ENCODE measurements around the gene NXF3.
"Not testable (repeated sequence)": the region's sequence is repeated elsewhere in the genome, so short reads cannot be mapped to it uniquely, and the experiment has no call there.

NXF3 gene, protein sequence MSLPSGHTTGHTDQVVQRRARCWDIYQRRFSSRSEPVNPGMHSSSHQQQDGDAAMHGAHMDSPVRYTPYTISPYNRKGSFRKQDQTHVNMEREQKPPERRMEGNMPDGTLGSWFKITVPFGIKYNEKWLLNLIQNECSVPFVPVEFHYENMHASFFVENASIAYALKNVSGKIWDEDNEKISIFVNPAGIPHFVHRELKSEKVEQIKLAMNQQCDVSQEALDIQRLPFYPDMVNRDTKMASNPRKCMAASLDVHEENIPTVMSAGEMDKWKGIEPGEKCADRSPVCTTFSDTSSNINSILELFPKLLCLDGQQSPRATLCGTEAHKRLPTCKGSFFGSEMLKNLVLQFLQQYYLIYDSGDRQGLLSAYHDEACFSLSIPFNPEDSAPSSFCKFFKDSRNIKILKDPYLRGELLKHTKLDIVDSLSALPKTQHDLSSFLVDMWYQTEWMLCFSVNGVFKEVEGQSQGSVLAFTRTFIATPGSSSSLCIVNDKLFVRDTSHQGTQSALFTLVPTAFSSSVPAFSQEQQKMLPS

GRCh38 chrX:103092942-103093341, at the start of gene NXF3:
NXF3 (minus strand) TSS chrX:103093143; CDS start chrX:103093023, 120 bp downstream.
- DNase-seq (ENCODE audit: low spot score): no peak

DNA sequence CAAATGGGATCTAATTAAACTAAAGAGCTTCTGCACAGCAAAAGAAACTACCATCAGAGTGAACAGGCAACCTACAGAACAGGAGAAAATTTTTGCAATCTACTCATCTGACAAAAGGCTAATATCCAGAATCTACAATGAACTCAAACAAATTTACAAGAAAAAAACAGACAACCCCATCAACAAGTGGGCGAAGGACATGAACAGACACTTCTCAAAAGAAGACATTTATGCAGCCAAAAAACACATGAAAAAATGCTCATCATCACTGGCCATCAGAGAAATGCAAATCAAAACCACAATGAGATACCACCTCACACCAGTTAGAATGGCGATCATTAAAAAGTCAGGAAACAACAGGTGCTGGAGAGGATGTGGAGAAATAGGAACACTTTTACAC, 43.6 kb upstream of the NXF3 start:
- not testable (repeated sequence) for DNase-seq (ENCODE audit: low spot score)

GRCh38 chrX:103124284-103124683, 31.3 kb upstream of the NXF3 start:
- DNase-seq (ENCODE audit: low spot score): no peak

GRCh38 chrX:103120748-103121147, 27.8 kb upstream of the NXF3 start:
- no peak for DNase-seq (ENCODE audit: low spot score)

GRCh38 chrX:103116970-103117369, 24.0 kb upstream of the NXF3 start:
- not testable (repeated sequence) for DNase-seq (ENCODE audit: low spot score)

- DNase-seq (ENCODE audit: low spot score): not testable (repeated sequence)
Measured at GRCh38 chrX:103109497-103109896, 16.6 kb upstream of the NXF3 start.

DNA sequence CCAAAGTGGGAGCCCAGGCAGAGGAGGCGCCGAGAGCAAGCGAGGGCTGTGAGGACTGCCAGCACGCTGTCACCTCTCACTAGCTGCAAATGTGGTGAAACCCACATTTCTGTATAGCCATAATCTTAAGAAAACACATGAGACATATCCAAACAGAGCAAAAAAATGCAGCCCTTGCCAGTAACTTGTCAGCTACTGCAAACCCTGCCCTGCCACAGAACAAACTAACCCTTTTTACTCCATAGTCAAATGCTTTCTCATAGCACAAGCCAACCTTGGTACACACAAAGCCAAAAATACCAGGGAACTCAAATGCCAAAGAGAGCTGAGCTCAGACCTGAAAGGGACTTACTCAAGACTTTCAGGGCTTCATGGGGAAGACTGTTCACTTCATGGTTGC, 14.9 kb upstream of the NXF3 start:
- no peak for DNase-seq (ENCODE audit: low spot score)

- DNase-seq (ENCODE audit: low spot score): not testable (repeated sequence)
Measured at GRCh38 chrX:103107227-103107737, 14.3 kb upstream of the NXF3 start.

GRCh38 chrX:103104370-103104769, 11.4 kb upstream of the NXF3 start:
- DNase-seq (ENCODE audit: low spot score): not testable (repeated sequence)

GRCh38 chrX:103103866-103104265, 10.9 kb upstream of the NXF3 start:
- DNase-seq (ENCODE audit: low spot score): not testable (repeated sequence)

DNA sequence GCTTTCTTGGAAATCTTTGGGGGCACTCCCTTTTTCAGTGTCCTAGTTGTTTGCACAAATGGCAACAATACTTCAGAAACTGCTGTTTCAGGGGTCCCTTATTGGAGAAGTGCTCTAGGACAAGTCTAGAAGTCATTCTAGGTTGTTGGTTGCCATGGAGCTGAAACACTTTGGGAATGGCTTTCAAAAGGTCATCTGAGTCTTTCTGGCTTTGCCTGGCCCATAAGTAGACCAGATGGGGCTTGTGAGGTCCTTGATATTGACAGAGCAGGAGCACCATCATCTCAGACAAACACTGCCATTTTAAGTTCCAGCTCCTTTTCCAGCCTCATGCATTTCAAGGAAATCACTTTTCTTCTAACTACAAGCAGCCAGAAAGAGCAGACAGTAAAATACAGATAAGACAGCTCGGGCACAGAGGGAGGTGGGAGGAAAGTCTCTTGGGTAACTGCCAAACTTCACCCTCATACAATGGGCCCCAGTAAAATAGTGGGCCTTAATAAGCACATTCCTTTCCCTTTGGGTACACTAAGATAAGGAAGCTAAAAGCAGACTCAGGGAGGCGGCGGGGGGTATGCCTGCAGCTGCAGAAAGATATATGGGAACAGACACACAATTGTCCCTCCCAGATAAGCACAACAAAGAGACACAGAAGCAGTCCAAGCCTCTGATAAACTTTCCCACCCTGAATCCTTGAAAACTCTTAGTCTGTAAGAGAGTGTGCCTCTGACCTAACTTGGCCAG, 8.5 kb upstream of the NXF3 start:
- DNase-seq (ENCODE audit: low spot score): no peak

- no peak for DNase-seq (ENCODE audit: low spot score)
Measured at GRCh38 chrX:103100484-103100883, 7.5 kb upstream of the NXF3 start.

DNA sequence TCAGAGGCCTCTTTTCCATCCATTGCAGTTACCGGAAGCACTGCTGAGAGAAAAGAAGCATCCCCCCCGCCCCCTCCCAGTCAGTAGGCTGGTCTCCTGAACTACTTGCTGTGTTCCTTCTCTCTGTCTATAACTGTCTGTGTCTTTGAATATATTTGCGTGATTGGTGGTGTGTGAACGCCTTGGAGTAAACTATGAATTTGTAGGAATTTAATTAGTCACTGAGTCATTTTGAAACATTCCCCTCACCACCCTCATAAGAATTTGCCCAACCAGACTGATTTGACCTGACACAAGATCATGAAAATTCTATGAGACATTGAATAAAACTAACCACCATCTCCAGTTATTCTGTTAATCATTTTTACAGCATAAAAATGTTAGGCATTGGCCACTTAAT, 6.7 kb upstream of the NXF3 start:
- DNase-seq (ENCODE audit: low spot score): no peak

DNA sequence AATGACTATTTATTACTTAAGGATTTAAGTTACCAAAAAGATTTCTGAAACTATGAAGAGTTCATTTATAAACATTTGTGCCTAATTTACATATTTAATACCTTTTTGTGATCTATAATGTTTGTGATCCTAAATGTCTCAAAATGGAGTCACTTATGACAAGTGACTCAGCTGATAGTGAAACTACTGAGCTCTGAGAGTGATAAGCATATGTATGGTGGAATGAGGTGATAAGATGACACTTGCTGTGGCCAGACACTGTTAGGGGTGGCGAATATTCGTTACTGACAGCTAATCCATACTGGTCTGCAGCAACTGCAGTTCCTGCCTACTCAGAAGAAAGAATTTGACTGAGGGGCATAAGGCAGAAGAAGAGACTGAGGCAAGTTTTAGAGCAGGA, 5.5 kb upstream of the NXF3 start:
- DNase-seq (ENCODE audit: low spot score): no peak

DNA sequence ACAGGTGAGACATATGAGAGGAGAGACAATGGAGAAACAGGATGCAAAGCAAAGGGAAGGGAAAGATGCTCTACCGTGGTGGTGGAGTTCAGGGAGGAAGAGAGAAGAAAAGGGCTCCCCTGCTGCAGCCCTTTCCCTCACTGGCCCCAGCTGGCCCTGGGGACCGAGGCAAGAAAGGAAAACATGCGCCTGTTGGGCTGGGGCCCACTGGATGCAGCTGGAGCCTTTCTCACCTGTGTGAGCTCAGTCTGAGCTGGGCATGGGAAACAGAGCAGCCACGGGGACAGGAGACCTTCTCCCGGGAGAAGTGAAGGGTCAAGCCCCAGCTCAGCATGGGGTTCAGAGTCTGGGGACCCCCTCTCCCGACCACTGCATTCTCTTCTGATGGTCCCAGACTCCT, 11.9 kb downstream of the NXF3 start:
- no peak for DNase-seq (ENCODE audit: low spot score)

- DNase-seq (ENCODE audit: low spot score): no peak
Measured at GRCh38 chrX:103073467-103073866, 19.5 kb downstream of the NXF3 start.

DNA sequence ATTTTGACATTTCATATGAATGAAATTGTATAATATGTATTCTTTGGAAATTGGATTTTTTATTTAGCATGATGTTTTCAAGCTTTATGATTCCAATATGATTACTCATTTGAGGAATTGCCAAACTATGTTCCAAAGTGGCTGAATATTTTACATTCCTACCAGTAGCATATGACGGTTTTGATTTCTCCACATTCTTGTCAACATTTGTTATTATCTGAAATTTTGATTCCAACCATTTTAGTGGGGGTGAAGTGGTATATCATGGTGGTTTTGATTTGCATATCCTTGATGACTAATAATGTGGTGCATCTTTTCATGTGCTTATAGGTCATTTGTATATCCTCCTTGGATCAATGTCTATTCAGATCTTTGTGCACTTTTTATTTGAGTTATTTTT, 26.3 kb downstream of the NXF3 start:
- DNase-seq (ENCODE audit: low spot score): no peak

- no peak for DNase-seq (ENCODE audit: low spot score)
Measured at GRCh38 chrX:103063918-103064434, 29.0 kb downstream of the NXF3 start, which contains the start of gene BEX1. BEX1 (minus strand) TSS chrX:103064171; CDS start chrX:103063274, 897 bp downstream.

GRCh38 chrX:103063191-103063845, 29.6 kb downstream of the NXF3 start:
- peak; percentile 24 for DNase-seq (ENCODE audit: low spot score)

DNA sequence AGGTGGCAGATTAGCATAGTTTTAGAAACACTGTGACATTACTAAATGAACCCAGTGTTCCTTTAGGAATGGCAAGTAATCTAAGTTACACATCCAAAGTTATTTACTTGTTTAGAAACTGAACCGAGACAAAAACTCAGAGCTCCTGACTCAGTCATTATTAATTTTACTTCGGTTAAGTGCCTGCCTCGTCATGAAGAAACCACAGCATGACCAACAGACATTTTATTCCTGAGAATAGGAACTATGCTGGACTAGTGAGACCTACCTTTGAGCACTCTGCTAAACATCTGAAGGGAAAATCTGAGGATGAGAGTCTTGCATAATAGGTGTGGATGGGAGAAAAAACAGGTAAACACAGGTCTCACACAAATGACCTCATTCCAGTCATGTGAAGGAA, 31.5 kb downstream of the NXF3 start:
- no peak for DNase-seq (ENCODE audit: low spot score)

DNA sequence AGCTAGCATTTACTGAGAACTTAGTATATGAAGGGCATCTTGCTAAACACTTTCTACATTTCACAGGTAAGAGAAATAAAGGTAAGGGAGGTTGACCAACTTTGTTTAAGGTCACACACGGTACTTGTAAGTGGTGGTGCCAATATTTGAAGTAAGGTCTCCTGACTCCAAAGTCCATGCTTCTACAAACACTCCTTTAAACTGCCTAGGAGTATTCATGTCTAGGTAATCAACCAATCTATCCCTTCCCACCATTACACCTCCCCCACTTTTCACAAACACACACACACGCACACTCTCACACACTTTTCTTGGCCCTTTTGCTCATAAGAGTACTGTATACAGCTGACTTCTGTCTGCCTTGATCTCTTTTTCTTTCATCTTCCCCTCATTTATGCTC, 36.0 kb downstream of the NXF3 start:
- no peak for DNase-seq (ENCODE audit: low spot score)

DNA sequence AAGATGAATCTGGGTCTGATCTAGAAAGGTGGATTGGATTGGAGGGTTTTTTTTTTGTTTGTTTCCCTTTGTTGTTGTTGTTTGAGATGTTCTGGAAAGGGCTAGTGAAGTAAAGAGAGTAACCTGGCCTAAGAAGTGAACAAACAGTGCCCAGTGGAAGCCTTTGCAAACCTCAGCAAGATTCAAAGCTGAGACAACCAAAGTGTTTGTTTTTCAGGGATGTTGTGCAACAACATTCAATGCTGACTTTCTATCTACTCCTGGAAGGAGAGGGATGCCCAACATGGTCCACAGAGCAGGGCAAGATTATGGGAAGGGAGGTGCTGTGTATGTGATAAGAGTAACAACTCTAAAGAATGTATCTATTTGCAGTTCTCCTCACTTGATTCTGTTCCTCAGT, 40.3 kb downstream of the NXF3 start:
- no peak for DNase-seq (ENCODE audit: low spot score)

All from AG08395 (cell line).